Esophagus muscularis mucosa (tissue), 4 donors: ENCODE data around the gene UFD1. TPM values are rescaled to one million over a fixed set of nuclear protein-coding genes. Genes with fewer than 3 reads are reported as not detected.

ENCODE experiments used
- DNase-seq: peaks from one replicate; pipeline ENCODE4 v3.0.0-alpha.2; 2017; ENCODE audit errors: extremely low spot score
- H3K27ac ChIP-seq, 4 donors: fragments of 200-600 bp; sonication (generic); replicated peaks in 1 of 4; 1 replicate in 3 of 4; 2 replicates in 1 of 4; pipeline ENCODE4 v1.5.1; 2016 to 2019; ENCODE audit warnings: mild to moderate bottlenecking in 1 of 4
- H3K27me3 ChIP-seq, 4 donors: fragments of 200-600 bp; sonication (generic); one replicate each; pipeline versions ENCODE4 v1.5.1 to v1.6.0; 2016 to 2019
- H3K36me3 ChIP-seq, 4 donors: fragments of 200-600 bp; sonication (generic); one replicate each; pipeline ENCODE4 v1.5.1; 2016 to 2019
- H3K4me1 ChIP-seq, 4 donors: fragments of 200-600 bp; sonication (generic); one replicate each; pipeline ENCODE4 v1.5.1; 2016 to 2019
- H3K4me3 ChIP-seq, 4 donors: fragments of 200-600 bp; sonication (generic); 1 replicate in 2 of 4; 2 replicates in 2 of 4; pipeline ENCODE4 v1.5.1; 2016 to 2019; ENCODE audit warnings: mild to moderate bottlenecking in 4 of 4, moderate library complexity in 1 of 4
- H3K9me3 ChIP-seq, 4 donors: fragments of 200-600 bp; sonication (generic); 1 replicate in 3 of 4; 2 replicates in 1 of 4; pipeline ENCODE4 v1.5.1; 2016 to 2019
- CTCF ChIP-seq, 3 experiments: fragments of 200-600 bp in 2 of 3; fragments of 450-650 bp in 1 of 3; sonication (generic) in 2 of 3; IDR thresholded peaks; one replicate each; pipeline ENCODE4 v1.5.1; 2017 to 2019; ENCODE audit warnings: antibody characterized with exemption in 3 of 3, mild to moderate bottlenecking in 2 of 3, moderate library complexity in 1 of 3
- EP300 ChIP-seq: sonication (generic); formaldehyde crosslinking; IDR thresholded peaks from one replicate; pipeline ENCODE4 v1.6.1; 2017; ENCODE audit warnings: antibody characterized with exemption
- POLR2A ChIP-seq: fragments of 450-650 bp; IDR thresholded peaks from one replicate; pipeline ENCODE4 v1.6.1; 2017; ENCODE audit warnings: antibody characterized with exemption, moderate library complexity, mild to moderate bottlenecking, low read depth
- POLR2AphosphoS5 ChIP-seq, 2 donors: sonication (generic); formaldehyde crosslinking; IDR thresholded peaks; one replicate each; pipeline ENCODE4 v1.6.1; 2017; ENCODE audit warnings: antibody characterized with exemption in 2 of 2
- WGBS: methylation state at CpG from one replicate; pipeline ENCODE4 v1.1.5; 2018; 5-methylcytosine and 5-hydroxymethylcytosine counted together
- intact Hi-C: fragments of 100-400 bp; cut with DNase I; formaldehyde crosslinking; loops from one replicate; pipeline ENCODE4 v1.15.1; 2023
- total RNA-seq, 4 donors: library from RNA; depleted of rRNA; stranded (reverse); fragments of >200 nt; gene quantifications; one replicate each; pipeline versions ENCODE4 v1.1.0 to v1.2.1, GENCODE V29; 2016

UFD1 gene
- total RNA-seq, 4 donors from 2014 or later = 54.8 to 65.2 (median 57.1) TPM

- peaks cover 30 to 58% (median 56%) of the 10 kb centered on the region in 4 donors for H3K36me3 ChIP-seq
- no peak for DNase-seq
Measured at GRCh38 chr22:19450363-19451175, 28.4 kb downstream of the UFD1 start.

GRCh38 chr22:19449422-19449767 lies 29.6 kb downstream of the UFD1 start:
- no peak for DNase-seq
- Histone ChIP-seq H3K4me1 (peaks cover 18 to 42% (median 29%) of the 10 kb centered on the region in 4 donors), H3K9me3 (no peaks in the 10 kb centered on the region), H3K36me3 (peaks cover 19 to 51% (median 49%) of the 10 kb centered on the region in 4 donors), H3K4me3 (no peak overlapping the region), H3K27me3 (no peaks in the 10 kb centered on the region), H3K27ac (no peak overlapping the region)
- TF ChIP-seq CTCF (IDR thresholded peaks at IDR 0.05) = no peak
- TF ChIP-seq POLR2A = no peak
- TF ChIP-seq EP300 = no peak
- TF ChIP-seq POLR2AphosphoS5 (IDR thresholded peaks at IDR 0.05) = no peak
- 80% methylated on average over 1 of the region's 2 CpGs for WGBS
- intact Hi-C loops = no loop called here

More at GRCh38 chr22:19450363-19451175, 28.4 kb downstream of the UFD1 start:
- Histone ChIP-seq H3K4me1 (peaks cover 11 to 31% (median 24%) of the 10 kb centered on the region in 4 donors), H3K9me3 (no peaks in the 10 kb centered on the region), H3K27ac (no peak overlapping the region), H3K4me3 (no peak overlapping the region), H3K27me3 (no peaks in the 10 kb centered on the region)
- no peak for TF ChIP-seq POLR2AphosphoS5 (IDR thresholded peaks at IDR 0.05)
- TF ChIP-seq CTCF (IDR thresholded peaks at IDR 0.05) = no peak
- TF ChIP-seq POLR2A = no peak
- no peak for TF ChIP-seq EP300
- intact Hi-C loops = no loop called here
- 84% methylated on average over 8 of the region's 8 CpGs for WGBS

GRCh38 chr22:19448739-19449421 lies 30.1 kb downstream of the UFD1 start:
- Histone ChIP-seq H3K4me1 (peaks cover 19 to 47% (median 29%) of the 10 kb centered on the region in 4 donors), H3K9me3 (no peaks in the 10 kb centered on the region), H3K27ac (peak overlapping the region in 2 of 4 donors; percentile 97 to 98), H3K27me3 (no peaks in the 10 kb centered on the region), H3K36me3 (peaks cover 16 to 51% (median 49%) of the 10 kb centered on the region in 4 donors), H3K4me3 (no peak overlapping the region)
- 68% methylated on average over 2 of the region's 5 CpGs for WGBS
- intact Hi-C loops = no loop called here
- no peak for TF ChIP-seq POLR2A
- TF ChIP-seq CTCF (IDR thresholded peaks at IDR 0.05) = no peak
- TF ChIP-seq EP300 = no peak
- TF ChIP-seq POLR2AphosphoS5 (IDR thresholded peaks at IDR 0.05) = no peak
- no peak for DNase-seq

GRCh38 chr22:19448076-19448607 lies 30.9 kb downstream of the UFD1 start:
- intact Hi-C loops = no loop called here
- 13% methylated on average over 14 of the region's 14 CpGs for WGBS
- H3K4me3 ChIP-seq = peak overlapping the region; percentile 86 to 95 (median 93)
- H3K36me3 ChIP-seq = peaks cover 16 to 51% (median 49%) of the 10 kb centered on the region in 4 donors
- H3K9me3 ChIP-seq = no peaks in the 10 kb centered on the region
- no peaks in the 10 kb centered on the region for H3K27me3 ChIP-seq
- TF ChIP-seq POLR2AphosphoS5 (IDR thresholded peaks at IDR 0.05) (no peak), CTCF (IDR thresholded peaks at IDR 0.05) (no peak), POLR2A (no peak), EP300 (no peak)
- no peak for DNase-seq
- H3K27ac ChIP-seq = peak overlapping the region; percentile 95 to 98 (median 96)
- peaks cover 19 to 53% (median 29%) of the 10 kb centered on the region in 4 donors for H3K4me1 ChIP-seq
